COLO829 (cell line): Measurements from ENCODE around the gene ASS1.

Source experiments
- DNase-seq: peaks from one replicate; pipeline ENCODE4 v3.0.0; 2012; ENCODE audit warnings: low spot score

ASS1 gene

DNA sequence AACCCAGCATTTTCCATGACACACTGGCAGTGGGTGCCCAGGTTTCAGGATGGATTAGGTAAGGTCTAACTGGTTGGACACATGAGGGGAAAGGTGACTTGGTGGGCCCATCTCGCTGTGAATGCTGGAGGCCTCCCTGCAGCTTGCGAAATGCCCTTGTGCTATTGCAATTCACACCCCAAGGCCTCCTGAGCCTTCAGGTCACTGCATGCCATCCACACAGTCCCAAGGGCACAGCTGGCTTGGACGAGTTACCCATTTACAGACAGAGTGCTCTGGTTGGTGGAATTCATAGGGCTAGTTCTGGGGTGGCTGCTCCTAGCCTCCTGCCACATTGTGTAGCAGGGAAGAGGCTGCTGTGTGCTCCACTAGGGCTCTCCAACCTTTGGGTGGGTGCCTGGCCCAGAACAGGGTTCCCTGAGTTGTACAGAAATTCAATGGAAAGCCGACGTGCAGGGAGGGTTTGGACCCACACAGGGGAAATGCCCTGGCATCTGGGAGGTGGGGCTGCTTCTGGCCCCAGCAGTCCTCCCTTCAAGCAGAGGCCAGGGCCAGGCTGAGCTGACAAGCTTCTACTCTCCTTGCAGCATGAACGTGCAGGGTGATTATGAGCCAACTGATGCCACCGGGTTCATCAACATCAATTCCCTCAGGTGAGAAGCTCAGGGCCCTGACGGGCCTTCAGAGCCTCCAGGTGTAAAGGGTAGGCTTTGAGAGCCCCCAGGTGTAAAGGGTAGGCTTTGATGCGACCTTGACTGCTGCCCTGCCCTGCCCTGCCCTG is 54.3 kb downstream of the ASS1 start:
- no peak for DNase-seq

DNA sequence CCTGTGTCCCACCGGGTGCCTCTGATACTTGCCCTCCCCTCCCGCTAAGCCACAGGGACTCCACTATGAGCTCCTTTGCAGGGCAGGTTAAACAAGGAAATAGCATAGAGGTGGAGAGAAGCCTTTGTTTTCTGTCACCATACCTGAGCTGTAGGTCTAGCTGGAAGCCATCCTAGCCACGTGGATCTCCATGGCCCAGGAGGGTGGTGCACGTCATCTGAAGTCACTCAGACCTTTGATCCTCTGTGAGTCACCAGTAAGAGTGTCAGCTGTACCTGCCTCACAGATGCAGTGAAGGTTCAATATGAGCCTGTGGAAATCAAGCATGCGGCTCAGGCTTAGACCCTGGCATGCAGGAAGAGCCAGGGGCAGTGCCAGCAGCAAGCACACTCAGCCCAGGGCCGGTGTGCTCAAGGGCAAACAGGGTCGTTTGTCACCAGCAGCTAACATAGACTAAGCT is 55.1 kb downstream of the ASS1 start:
- no peak for DNase-seq

DNA sequence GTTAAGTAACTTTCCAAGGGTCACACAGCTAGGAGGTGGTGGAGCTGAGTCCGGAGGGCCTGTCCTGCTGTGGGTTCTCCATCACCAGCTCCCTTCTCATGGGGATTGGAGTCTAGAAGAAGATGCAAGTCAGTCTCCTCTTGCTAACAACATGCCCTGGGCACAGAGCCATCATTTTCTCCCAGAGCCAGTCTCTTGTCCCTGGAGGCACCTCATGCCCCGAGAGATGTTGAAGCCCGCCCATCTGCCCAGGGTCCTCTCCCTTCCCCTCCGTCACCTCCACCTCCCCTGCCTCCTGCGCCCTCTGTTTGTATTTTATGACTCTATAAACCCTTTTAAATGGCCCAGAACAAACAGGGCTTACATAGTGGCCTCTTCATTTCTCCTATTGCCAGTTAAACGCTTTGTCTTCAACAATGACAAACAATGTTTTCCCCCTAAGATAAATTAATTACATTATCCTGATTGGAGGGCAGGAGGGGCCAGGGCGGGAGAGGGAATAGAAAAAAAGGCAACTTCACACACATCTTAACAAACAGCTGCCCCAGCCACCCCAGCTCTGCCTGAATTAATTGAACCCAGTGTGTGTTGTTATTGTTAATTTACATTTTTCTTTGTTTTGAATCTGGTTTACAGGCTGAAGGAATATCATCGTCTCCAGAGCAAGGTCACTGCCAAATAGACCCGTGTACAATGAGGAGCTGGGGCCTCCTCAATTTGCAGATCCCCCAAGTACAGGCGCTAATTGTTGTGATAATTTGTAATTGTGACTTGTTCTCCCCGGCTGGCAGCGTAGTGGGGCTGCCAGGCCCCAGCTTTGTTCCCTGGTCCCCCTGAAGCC is 55.8 kb downstream of the ASS1 start:
- DNase-seq = no peak

DNA sequence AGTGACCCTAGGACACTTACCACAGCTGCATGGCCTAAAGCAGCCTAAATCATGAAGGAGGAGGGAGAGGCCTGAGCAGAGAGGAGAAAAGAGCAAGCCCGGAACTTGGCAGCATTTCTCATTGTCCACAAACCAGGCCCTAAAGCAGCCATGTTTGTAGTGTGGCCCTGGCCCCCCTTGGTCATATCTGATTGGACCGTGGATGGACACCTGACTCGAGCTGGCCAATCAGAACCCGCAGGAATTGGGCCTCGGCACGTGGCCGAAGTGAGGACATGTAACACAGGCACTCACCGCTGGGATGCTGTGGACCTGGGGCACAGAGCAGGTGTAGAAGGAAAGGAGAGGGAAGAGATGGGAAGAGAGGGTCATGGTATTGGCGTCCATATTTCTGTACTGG is 56.9 kb downstream of the ASS1 start:
- no peak for DNase-seq

- no peak for DNase-seq
Measured at GRCh38 chr9:130508218-130508617, 63.5 kb downstream of the ASS1 start.

DNA sequence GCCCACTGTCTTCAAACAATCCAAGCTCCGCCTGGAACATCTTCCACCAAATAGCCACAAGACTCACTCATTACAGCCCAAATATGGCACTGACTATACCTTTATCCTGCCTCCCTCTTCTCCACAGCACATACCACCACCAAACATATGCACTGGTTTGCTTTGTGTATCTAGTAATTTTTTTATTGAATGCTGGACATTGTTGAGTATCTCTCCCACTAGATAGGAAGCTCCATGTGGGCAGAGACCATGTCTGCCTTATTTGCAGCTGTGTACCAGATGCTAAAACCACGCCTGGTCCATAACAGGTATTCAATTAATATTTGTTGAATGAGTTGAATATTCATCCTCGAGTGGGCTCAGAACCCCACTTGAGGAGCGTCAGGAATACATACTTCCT is 67.4 kb downstream of the ASS1 start:
- no peak for DNase-seq

DNA sequence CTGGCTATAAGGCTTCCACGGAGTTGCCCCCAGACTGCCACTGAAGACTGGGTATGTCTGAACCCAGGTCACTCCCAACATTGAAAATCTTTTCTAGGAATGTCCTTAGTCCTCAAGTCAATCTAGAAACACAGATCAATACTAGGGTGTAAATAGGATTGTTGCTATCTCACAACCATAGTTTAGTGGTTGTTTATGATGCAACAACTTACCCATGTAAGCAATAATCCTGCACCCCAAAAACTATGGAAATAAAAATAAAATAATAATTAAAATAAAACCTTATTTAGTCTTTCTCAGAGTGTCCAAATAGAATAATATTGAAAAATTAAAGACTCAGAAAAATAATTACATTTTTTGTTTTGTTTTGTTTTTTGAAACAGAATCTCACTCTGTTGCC is 68.3 kb downstream of the ASS1 start:
- DNase-seq = no peak

DNA sequence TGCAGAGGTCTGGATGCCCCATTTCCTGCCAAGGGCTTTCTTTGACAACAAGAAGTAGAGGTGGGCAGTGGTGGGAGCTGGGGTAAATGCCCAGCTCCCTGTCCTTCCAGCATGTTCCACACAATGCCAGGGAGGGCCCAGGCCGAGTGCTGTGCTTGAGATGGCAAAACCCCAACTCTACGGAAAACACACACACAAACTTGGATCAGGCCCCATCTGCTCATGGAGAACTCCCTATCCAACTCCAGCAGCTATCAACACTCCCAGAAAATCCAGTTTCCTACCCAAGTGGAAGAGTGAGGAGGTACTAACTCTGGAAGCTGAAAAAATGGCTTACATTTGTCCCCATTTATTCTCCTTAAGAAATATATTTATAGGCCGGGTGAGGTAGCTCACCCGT is 73.5 kb downstream of the ASS1 start:
- DNase-seq = no peak

- DNase-seq = no peak
Measured at GRCh38 chr9:130518943-130519799, 74.4 kb downstream of the ASS1 start.

GRCh38 chr9:130519927-130520326 is 75.2 kb downstream of the ASS1 start:
- no peak for DNase-seq

- no peak for DNase-seq
Measured at GRCh38 chr9:130521715-130522114, 77.0 kb downstream of the ASS1 start.

- no peak for DNase-seq
Measured at GRCh38 chr9:130522233-130522808, 77.6 kb downstream of the ASS1 start.

DNA sequence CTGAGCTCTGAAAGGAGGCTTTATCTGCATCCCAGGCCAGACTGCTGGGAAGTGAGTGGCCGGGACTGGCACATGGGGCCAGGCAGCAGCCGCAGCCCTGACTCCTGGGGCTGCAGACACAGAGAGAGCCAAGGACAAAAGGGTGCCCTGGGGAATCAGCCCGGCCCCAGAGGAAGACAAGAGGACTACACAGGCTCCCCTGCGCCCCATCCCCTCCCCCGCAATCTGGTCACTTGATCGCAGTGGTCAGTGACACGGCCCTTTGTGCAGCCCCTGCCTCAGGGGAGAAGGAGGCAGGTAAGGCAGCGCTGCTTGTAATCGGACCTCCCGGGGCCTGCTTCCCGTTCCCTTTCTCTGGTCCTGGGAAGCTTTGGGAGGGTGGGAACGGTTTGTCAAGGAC is 79.2 kb downstream of the ASS1 start:
- no peak for DNase-seq

DNA sequence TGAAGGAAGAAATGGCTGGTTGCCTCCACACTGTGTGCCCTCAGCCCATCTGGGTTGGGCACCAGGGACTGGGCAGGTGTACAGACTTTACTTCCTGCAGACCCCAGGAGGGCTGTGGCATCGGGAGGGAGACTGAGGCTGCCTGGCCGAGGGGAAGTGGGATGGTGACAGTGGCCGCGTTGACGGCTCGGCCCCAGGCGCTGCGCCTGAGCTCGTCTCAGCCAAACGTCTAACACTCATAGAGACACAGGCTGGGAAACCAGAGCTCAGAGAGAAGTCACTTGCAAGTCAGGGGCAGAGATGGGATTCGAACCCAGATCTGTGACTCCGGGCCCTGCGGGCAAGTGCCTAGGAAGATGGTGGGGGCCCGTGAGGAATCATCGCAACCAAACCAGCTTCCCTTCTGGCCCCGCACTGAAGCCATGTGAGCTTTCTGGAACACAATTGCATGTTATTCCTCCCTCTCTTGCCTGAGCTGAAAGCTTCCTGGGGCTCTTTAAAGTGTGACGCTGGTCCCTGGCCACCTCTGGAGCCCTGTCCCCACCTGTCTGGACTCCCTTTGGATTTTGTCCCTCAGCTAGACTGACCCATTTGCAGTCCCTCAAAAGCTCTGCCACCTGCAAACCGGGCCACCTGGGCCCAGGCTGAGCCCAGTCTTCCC is 81.6 kb downstream of the ASS1 start:
- no peak for DNase-seq

DNA sequence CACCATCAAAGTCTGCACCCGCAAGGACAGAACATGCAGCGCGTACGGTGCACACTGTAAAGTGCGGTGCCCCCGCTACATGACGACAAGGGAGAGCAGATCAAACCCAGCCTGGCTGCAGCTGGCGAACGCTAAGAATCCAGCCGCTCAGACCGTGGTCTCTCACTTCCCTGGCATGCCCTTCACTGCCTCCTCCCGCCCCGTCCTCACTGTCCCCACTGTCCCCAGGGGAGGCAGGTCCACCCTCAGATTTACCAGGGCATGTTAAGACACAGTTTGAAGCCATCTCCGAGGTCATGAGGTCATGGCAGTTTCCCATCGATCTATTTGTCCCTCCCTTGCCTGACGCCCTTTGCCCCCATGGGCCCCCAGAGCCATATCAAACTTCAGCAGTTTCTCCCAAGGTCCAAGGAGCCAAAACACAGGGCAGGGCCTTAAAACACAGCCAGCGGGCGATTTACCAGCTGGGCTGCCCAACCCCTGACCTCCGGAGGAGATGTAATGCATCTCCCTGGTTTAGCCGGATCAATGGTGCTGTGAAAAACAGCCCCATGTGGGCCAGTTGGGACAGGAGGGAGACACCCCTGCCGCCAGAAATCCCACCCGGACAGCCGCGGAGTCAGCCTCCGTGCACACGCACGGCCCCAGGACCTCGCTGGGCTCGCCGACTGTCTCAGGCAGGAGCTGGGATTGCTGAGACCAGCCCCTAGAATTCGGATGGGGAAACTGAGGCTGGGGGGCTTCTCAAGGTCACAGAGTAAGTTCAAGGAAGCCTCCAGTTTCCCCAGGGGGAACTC is 82.3 kb downstream of the ASS1 start:
- no peak for DNase-seq

DNA sequence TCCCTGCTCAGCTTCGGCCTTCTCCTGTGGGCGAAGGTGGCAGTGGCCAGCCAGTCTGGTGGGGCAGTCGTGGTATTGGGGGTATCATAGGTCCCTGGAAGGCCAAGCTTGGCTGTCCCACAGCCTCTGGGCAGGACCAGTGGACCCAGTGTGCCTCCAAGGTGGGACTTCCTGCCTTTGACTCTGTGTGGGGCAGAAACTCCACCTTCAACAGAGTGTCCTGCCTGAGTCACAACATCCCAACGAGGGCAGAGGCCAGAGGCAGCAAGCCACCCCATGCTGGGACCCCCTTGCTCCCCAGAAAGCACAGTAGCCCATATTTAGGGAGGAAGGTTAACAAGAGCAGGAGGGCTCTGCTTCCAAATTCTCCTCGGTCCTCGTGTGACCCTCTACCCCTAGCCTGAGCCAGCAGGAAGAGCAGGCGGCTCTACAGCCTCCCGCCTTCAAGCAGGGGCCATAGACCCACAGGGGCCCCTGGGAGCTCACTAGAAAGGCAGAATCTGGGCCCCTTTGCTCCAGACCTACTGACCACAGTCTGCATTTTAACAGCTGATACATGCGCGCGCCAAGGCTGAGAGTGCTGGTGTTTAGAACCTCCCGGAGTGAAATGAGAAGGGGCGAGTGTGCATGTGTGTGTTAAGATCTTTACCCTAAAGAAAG is 83.0 kb downstream of the ASS1 start:
- no peak for DNase-seq

DNA sequence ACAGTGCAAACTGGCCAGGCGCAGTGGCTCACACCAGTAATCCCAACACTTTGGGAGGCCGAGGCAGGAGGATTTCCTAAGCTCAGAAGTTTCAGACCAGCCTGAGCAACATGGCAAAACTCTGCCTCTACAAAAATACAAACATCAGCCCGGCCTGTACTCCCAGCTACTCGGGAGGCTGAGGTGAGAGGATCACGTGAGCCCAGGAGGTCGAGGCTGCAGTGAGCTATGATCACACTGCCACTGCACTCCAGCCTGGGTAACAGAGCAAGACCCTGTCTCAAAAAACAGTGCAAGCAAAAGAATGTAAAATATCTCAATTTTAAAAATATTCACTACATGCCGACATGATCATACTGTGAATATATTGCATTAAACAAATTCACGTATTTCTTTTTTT is 83.9 kb downstream of the ASS1 start:
- DNase-seq = no peak

DNA sequence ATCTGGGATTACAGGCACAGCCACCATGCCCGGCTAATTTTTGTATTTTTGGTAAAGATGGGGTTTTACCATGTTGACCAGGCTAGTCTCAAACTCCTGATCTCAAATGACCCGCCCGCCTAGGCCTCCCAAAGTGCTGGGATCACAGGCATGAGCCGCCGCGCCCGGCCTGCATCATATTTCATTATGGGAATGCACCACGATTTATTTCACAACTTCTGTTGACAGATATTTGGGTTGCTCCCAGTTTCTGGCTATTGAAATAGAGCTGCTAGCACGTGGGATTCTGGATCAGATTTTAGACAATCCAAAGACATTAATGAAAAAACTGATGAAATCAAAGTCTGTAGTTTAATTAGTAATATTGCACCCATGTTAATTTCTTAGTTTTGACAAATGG is 86.2 kb downstream of the ASS1 start:
- no peak for DNase-seq

GRCh38 chr9:130531670-130532069 is 86.9 kb downstream of the ASS1 start:
- no peak for DNase-seq

GRCh38 chr9:130532426-130533080 is 87.8 kb downstream of the ASS1 start:
- DNase-seq = no peak
